Measurements from ENCODE around the gene CTNNA3. TPM values are rescaled to one million over a fixed set of nuclear protein-coding genes. Genes with fewer than 3 reads are reported as not detected.

Gene CTNNA3
- total and polyA plus RNA-seq, 9 donors: 4.1 to 18.8 (median 6.3) TPM

- Histone ChIP-seq H3K36me3 (ENCODE audit: control insufficient read depth, insufficient read depth, low read length) (no peaks in the 10 kb centered on the region), H3K27ac (ENCODE audit: low read length) (no peak overlapping the region), H3K4me3 (ENCODE audit: low read length) (no peak overlapping the region), H3K9me3 (replicated peaks; ENCODE audit: control insufficient read depth, low read depth, low read length) (no peaks in the 10 kb centered on the region), H3K4me1 (ENCODE audit: control insufficient read depth, insufficient read depth, low read length) (no peaks in the 10 kb centered on the region), H3K27me3 (ENCODE audit: control insufficient read depth, insufficient read depth, low read length) (no peaks in the 10 kb centered on the region)
- no peak for DNase-seq
- no CpG with 5 or more reads among the region's 3 CpGs for WGBS (ENCODE audit: insufficient coverage)
These were observed 434.6 kb downstream of the CTNNA3 start for GRCh38 chr10:67261300-67261797.

- 57% methylated on average over 3 of the region's 4 CpGs for WGBS (ENCODE audit: insufficient coverage)
- Histone ChIP-seq H3K27me3 (ENCODE audit: control insufficient read depth, insufficient read depth, low read length) (no peaks in the 10 kb centered on the region), H3K4me1 (ENCODE audit: control insufficient read depth, insufficient read depth, low read length) (no peaks in the 10 kb centered on the region)
These were observed 436.6 kb downstream of the CTNNA3 start for GRCh38 chr10:67259319-67259929.

GRCh38 chr10:67257427-67258144 is 438.4 kb downstream of the CTNNA3 start:
- H3K4me3 ChIP-seq (ENCODE audit: low read length): no peak overlapping the region
- no peak for DNase-seq
- H3K4me1 ChIP-seq (ENCODE audit: control insufficient read depth, insufficient read depth, low read length): no peaks in the 10 kb centered on the region
- no peaks in the 10 kb centered on the region for H3K27me3 ChIP-seq (ENCODE audit: control insufficient read depth, insufficient read depth, low read length)
- H3K9me3 ChIP-seq (replicated peaks; ENCODE audit: control insufficient read depth, low read depth, low read length): no peaks in the 10 kb centered on the region
- no peaks in the 10 kb centered on the region for H3K36me3 ChIP-seq (ENCODE audit: control insufficient read depth, insufficient read depth, low read length)
- no CpG with 5 or more reads among the region's 4 CpGs for WGBS (ENCODE audit: insufficient coverage)
- no peak overlapping the region for H3K27ac ChIP-seq (ENCODE audit: low read length)

More at GRCh38 chr10:67259319-67259929, 436.6 kb downstream of the CTNNA3 start:
- DNase-seq: no peak
- Histone ChIP-seq H3K4me3 (ENCODE audit: low read length) (no peak overlapping the region), H3K27ac (ENCODE audit: low read length) (no peak overlapping the region), H3K9me3 (replicated peaks; ENCODE audit: control insufficient read depth, low read depth, low read length) (no peaks in the 10 kb centered on the region), H3K36me3 (ENCODE audit: control insufficient read depth, insufficient read depth, low read length) (no peaks in the 10 kb centered on the region)

- 57% methylated on average over 1 of the region's 2 CpGs for WGBS (ENCODE audit: insufficient coverage)
- no peak overlapping the region for H3K27ac ChIP-seq (ENCODE audit: low read length)
- H3K27me3 ChIP-seq (ENCODE audit: control insufficient read depth, insufficient read depth, low read length): no peaks in the 10 kb centered on the region
- no peaks in the 10 kb centered on the region for H3K9me3 ChIP-seq (replicated peaks; ENCODE audit: control insufficient read depth, low read depth, low read length)
- H3K4me1 ChIP-seq (ENCODE audit: control insufficient read depth, insufficient read depth, low read length): no peaks in the 10 kb centered on the region
- peak; percentile 40 for DNase-seq
- H3K36me3 ChIP-seq (ENCODE audit: control insufficient read depth, insufficient read depth, low read length): no peaks in the 10 kb centered on the region
- no peak overlapping the region for H3K4me3 ChIP-seq (ENCODE audit: low read length)
These were observed 439.0 kb downstream of the CTNNA3 start for GRCh38 chr10:67257018-67257417.

GRCh38 chr10:67250686-67251085 is 445.3 kb downstream of the CTNNA3 start:
- DNase-seq: no peak

GRCh38 chr10:67246066-67246555 is 449.9 kb downstream of the CTNNA3 start:
- WGBS (ENCODE audit: insufficient coverage): no CpG with 5 or more reads among the region's 3 CpGs
- Histone ChIP-seq H3K27me3 (ENCODE audit: control insufficient read depth, insufficient read depth, low read length) (no peaks in the 10 kb centered on the region), H3K36me3 (ENCODE audit: control insufficient read depth, insufficient read depth, low read length) (no peaks in the 10 kb centered on the region), H3K27ac (ENCODE audit: low read length) (no peak overlapping the region), H3K4me3 (ENCODE audit: low read length) (no peak overlapping the region), H3K9me3 (replicated peaks; ENCODE audit: control insufficient read depth, low read depth, low read length) (peaks cover 3% of the 10 kb centered on the region), H3K4me1 (ENCODE audit: control insufficient read depth, insufficient read depth, low read length) (no peaks in the 10 kb centered on the region)
- DNase-seq: no peak

More at GRCh38 chr10:67250686-67251085, 445.3 kb downstream of the CTNNA3 start:
- WGBS (ENCODE audit: insufficient coverage): no CpG with 5 or more reads among the region's 1 CpG
- no peaks in the 10 kb centered on the region for H3K27me3 ChIP-seq (ENCODE audit: control insufficient read depth, insufficient read depth, low read length)
- H3K36me3 ChIP-seq (ENCODE audit: control insufficient read depth, insufficient read depth, low read length): no peaks in the 10 kb centered on the region
- H3K4me1 ChIP-seq (ENCODE audit: control insufficient read depth, insufficient read depth, low read length): no peaks in the 10 kb centered on the region
- no peak overlapping the region for H3K4me3 ChIP-seq (ENCODE audit: low read length)
- H3K9me3 ChIP-seq (replicated peaks; ENCODE audit: control insufficient read depth, low read depth, low read length): peaks cover 3% of the 10 kb centered on the region
- no peak overlapping the region for H3K27ac ChIP-seq (ENCODE audit: low read length)

GRCh38 chr10:67242528-67242927 is 453.5 kb downstream of the CTNNA3 start:
- WGBS (ENCODE audit: insufficient coverage): 71% methylated on average over 1 of the region's 3 CpGs
- Histone ChIP-seq H3K27ac (ENCODE audit: low read length) (no peak overlapping the region), H3K36me3 (ENCODE audit: control insufficient read depth, insufficient read depth, low read length) (no peaks in the 10 kb centered on the region), H3K4me1 (ENCODE audit: control insufficient read depth, insufficient read depth, low read length) (no peaks in the 10 kb centered on the region), H3K4me3 (ENCODE audit: low read length) (no peak overlapping the region), H3K9me3 (replicated peaks; ENCODE audit: control insufficient read depth, low read depth, low read length) (no peaks in the 10 kb centered on the region), H3K27me3 (ENCODE audit: control insufficient read depth, insufficient read depth, low read length) (no peaks in the 10 kb centered on the region)
- DNase-seq: peak; percentile 31

- DNase-seq: no peak
- H3K36me3 ChIP-seq (ENCODE audit: control insufficient read depth, insufficient read depth, low read length): no peaks in the 10 kb centered on the region
- H3K4me3 ChIP-seq (ENCODE audit: low read length): no peak overlapping the region
- no peaks in the 10 kb centered on the region for H3K9me3 ChIP-seq (replicated peaks; ENCODE audit: control insufficient read depth, low read depth, low read length)
- WGBS (ENCODE audit: insufficient coverage): no CpG with 5 or more reads among the region's 1 CpG
- H3K27me3 ChIP-seq (ENCODE audit: control insufficient read depth, insufficient read depth, low read length): no peaks in the 10 kb centered on the region
- H3K27ac ChIP-seq (ENCODE audit: low read length): no peak overlapping the region
- H3K4me1 ChIP-seq (ENCODE audit: control insufficient read depth, insufficient read depth, low read length): no peaks in the 10 kb centered on the region
These were observed 454.5 kb downstream of the CTNNA3 start for GRCh38 chr10:67241451-67241850.

- DNase-seq: peak; percentile 27
- Histone ChIP-seq H3K4me1 (ENCODE audit: control insufficient read depth, insufficient read depth, low read length) (no peaks in the 10 kb centered on the region), H3K4me3 (ENCODE audit: low read length) (no peak overlapping the region), H3K36me3 (ENCODE audit: control insufficient read depth, insufficient read depth, low read length) (no peaks in the 10 kb centered on the region), H3K27me3 (ENCODE audit: control insufficient read depth, insufficient read depth, low read length) (no peaks in the 10 kb centered on the region), H3K27ac (ENCODE audit: low read length) (no peak overlapping the region), H3K9me3 (replicated peaks; ENCODE audit: control insufficient read depth, low read depth, low read length) (no peaks in the 10 kb centered on the region)
- no CpG with 5 or more reads among the region's 2 CpGs for WGBS (ENCODE audit: insufficient coverage)
These were observed 456.0 kb downstream of the CTNNA3 start for GRCh38 chr10:67239864-67240497.

All from muscle of leg (tissue), 11 donors.